ENCODE data around the gene MED27.

GRCh38 chr9:132016456-132016855 lies 63.2 kb downstream of the MED27 start:
- TF ChIP-seq CTCF (conservative IDR thresholded peaks at IDR 0.05), result no peak
- no peak for TF ChIP-seq ZFX (IDR thresholded peaks at IDR 0.05)

Data from C4-2B (cell line).